Peyer's patch (tissue), 4 donors: Measurements from ENCODE around the gene BAD.

Experiments
- CTCF ChIP-seq, 6 experiments: fragments of 450-650 bp in 4 of 6; fragments of 200-600 bp in 2 of 6; sonication (generic) in 1 of 6; IDR thresholded peaks; one replicate each; pipeline ENCODE4 v1.5.1; 2017 to 2019; ENCODE audit warnings: antibody characterized with exemption in 6 of 6, mild to moderate bottlenecking in 3 of 6, moderate library complexity in 1 of 6
- POLR2A ChIP-seq, 2 donors: fragments of 450-650 bp; IDR thresholded peaks; one replicate each; pipeline ENCODE4 v1.5.1; 2017; ENCODE audit warnings: antibody characterized with exemption in 2 of 2, mild to moderate bottlenecking in 2 of 2, moderate library complexity in 2 of 2

GRCh38 chr11:64232182-64232966 lies 52.1 kb downstream of the BAD start:
- no peak for TF ChIP-seq CTCF (IDR thresholded peaks at IDR 0.05)
- TF ChIP-seq POLR2A (IDR thresholded peaks at IDR 0.05), result no peak
